GM19455 (cell line): ENCODE data around the gene TULP3.
"Not testable (repeated sequence)": the region's sequence is repeated elsewhere in the genome, so short reads cannot be mapped to it uniquely, and the experiment has no call there.

Experiments
- ATAC-seq: cut with Tn5 transposase; IDR thresholded peaks from one replicate; pipeline ENCODE4 v1.9.1; 2021; ENCODE audit not compliant: unreplicated experiment

TULP3 gene, protein sequence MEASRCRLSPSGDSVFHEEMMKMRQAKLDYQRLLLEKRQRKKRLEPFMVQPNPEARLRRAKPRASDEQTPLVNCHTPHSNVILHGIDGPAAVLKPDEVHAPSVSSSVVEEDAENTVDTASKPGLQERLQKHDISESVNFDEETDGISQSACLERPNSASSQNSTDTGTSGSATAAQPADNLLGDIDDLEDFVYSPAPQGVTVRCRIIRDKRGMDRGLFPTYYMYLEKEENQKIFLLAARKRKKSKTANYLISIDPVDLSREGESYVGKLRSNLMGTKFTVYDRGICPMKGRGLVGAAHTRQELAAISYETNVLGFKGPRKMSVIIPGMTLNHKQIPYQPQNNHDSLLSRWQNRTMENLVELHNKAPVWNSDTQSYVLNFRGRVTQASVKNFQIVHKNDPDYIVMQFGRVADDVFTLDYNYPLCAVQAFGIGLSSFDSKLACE

DNA sequence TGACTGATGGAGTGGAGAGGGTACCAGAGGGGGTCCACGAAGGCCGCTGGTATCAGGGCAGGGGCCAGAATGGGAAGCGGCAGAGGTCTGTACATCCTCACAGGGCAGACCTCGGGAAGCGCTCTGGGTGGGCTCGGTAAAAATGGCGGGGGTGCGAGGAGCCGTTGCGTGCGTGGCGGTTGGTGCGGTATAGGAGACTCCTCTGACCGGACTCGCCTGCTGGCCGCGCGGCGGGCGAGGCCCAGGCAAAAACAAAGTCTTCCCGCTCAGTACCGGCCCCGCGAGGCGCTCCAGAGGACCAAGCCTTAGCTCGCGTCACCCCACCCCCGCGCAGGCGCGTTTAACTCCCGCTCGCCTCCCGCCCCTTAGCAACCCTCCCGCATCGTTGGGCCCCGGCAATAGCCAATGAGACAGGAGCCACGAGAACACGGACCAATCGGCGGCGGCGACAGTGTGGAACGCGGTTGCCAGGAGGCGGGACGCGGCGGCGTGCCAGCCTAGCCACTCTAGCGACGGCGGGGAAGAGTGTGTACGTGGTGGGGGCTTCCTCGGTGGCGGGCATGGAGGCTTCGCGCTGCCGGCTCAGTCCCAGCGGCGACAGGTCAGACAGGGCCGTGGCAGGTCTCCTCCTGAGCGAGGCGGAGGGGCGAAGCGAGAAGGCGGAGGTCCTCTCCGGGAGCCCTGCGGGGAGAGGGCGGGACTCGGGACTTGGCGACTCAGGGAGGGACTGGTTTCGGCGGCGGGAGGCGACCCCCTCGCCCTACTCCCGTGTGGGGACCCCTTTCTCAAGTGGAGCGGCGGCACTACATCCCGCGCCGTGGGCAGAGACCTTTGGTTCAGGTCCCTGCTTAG, at the start of gene TULP3:
Gene TULP3 (plus strand): TSS at position 504 of the 852 bp plus-strand sequence. CDS start 57 bp downstream, at position 561.
- peak; percentile 98 for ATAC-seq

DNA sequence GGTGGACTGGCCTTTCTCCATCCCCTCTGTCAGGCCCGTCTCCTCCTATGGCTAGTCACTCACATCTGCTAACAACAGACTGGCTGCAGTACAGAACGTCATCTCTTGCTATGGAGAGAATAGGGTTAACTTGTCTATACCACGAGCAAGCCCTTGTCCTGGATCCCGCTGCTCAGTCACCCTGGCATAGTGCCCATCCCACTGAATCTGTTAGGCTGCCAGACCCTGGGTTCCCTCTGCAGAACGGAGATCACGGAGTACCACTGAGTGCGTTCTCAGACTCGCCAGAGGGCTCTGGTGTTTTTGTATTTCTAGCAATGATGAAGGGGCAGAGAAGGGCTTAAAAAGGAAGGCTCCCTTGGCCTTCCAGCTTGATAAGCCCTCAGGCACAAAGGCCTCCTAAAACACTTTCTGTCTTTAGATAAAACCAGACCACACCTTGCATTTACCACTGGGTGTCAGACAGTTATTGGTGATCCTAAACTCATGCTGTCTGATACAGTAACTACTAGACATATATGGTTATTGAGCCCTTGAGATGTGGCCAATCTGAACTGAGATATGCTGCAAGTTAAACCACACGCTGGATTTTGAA, 49.5 kb upstream of the TULP3 start:
- no peak for ATAC-seq

DNA sequence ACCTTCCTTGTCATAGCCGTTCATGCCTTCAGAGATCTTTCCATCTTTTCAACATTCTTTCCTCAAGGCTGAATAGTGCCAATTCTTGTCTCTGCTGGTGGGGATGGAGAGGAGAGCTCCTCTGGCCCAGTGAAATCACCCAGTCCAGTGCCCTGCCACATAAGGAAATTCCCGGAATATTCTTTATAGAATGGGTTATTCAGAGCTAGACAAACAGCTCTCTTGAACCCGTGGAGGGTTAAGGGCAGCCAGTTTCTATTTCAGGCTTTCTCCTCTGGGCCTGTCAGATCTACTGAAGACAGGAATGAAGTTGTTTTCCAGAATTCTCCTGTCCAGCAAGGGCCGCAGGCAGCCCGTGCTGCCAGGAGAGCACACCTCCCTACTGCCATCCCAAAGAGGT, 47.7 kb upstream of the TULP3 start:
- no peak for ATAC-seq

DNA sequence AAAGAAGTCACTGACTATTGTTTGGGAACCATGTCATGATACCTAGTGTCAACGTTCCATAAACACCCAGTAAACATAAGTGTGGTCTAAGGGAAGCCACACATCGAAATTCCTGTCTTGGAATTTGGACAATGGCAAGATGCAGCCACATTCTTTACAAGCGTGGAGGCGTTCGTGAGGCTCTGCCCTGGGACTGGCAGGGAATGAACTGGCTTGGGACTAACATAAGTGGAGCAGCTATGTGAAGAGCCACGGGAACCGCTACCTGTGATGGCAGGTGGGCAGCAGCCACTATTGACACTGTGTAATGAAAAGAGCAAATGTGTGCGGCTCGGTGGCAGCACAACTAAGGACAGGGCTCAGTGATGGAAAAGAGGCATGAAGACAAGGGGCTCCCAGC, 45.9 kb upstream of the TULP3 start:
- no peak for ATAC-seq

DNA sequence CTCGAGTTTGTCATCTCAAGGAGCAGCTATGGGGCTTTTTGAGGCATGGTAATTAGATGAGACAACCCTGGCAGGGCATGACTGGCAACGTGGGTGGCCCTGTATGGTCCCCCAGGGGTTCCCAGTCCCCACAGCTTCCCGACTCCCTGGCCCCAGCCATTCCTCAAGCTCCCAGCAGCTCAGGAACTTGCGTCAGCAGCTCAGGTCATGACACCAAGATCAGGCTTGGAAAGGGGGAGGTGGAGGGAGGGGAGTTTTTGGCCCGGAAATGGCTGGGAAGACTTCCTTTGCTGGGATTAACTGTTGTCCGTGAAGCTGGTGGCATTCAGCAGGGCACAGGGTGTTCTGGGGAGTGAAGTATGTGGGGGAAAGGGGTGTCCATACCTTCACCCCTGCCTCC, 45.4 kb upstream of the TULP3 start:
- no peak for ATAC-seq

DNA sequence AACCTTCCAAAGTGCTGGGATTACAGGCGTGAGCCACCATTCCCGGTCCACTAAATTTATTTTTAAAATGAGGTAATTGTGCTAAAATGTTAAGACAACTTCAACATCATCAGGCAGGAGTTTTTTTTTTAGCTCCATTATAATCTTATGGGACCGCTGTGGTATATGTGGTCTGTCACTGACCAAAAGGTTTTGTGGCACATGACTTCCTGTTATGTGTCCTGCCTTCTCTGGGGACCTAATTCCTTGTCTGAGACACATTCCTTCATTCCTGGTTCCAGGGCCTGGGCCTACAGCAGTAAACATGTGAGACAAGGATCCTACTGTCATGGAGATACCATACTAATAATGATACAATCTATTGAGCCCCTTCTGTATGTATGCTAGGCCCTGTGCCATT, 38.8 kb upstream of the TULP3 start:
- ATAC-seq, result no peak

DNA sequence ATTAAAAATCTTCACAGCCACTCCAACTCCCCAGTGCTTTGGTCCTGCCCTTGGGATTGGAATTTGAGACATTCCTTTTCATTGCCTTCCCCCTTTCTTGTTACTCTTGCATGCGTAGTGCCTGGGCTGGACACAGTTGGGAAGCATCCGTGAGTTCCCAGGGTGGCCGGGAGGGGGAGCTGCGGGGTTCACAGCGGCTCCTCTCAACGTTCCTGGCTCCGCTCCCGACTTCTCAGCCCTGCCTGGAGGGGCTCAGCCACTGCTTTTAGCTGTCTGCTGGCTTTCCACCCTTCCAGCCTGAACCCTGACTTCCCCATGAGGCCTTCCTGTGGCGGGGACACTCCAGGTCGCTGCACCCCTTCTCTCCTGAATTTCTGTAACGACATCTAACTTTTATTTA, 37.1 kb upstream of the TULP3 start:
- no peak for ATAC-seq

DNA sequence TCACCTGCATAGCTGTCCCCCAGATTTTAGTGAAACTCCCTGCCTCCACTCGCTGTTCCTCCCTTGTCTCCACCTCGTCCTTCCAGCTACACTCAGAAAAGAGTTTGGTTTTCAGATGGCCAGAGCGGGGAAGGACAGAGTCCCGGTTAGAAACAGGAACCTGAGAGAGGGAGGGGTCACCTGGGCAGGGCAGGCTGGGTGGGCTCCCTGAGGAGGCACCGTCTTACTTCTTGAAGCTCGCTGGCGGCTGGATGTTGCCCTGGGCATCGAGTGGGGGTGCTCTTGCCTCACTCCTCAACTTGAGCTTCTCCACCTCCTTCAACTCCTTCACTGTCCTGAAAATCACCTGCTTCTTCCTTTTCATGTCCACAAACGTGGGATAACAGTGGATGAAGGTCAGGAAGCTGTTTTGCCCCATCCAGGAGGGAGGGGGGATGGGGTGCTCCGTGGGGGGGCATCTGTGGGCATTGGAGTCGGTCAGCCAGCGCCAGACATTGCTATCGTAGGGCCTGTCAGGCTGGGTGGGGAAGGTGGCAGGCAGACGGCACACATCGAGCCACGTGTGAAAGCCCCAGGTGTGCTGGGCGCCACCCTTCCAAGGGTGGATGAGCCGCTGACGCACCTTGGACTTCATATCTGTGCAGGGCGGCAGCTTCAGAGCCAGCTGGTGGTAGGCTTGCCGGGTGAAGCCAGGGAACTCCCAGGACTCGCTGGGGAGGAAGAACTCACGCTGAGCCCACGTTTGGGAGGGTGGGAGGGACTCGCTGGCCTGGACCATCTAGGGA, 35.8 kb upstream of the TULP3 start:
- no peak for ATAC-seq

DNA sequence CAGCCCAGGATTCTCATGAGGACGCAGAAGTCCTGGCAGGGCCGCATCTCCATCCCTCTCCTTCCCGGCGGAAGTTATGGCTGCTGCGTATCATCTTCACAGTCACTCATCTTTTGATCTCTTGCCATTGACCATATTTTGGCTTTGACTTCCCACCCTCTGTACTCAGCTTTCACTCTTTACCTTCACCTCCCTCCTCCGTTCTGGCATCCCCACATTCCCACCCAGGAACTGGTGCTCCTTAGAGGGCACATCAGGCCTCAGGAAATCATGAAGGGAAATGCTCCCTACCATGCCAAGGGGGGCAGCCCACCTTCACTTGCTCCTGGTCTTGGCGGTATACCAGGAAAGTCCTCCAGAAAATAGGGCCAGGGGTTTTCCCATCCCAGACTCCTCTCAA, 35.1 kb upstream of the TULP3 start:
- ATAC-seq, result no peak

DNA sequence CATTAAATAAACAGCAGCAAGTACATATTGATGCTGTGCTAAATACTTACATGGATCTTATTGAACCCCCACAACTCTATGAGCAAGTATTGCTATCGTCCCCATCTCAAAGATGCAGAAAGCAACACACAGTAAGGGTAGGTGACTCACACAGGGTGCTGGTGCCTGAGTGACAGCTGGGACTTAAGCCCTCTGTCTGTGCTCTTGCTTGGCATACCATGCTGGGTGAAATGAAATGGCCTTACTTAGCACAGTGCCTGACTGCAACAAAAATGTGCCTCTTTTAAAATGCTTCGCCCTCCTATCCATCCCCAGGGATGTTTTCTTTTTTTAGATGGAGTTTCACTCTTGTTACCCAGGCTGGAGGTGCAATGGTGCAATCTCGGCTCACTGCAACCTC, 34.6 kb upstream of the TULP3 start:
- ATAC-seq, result no peak

DNA sequence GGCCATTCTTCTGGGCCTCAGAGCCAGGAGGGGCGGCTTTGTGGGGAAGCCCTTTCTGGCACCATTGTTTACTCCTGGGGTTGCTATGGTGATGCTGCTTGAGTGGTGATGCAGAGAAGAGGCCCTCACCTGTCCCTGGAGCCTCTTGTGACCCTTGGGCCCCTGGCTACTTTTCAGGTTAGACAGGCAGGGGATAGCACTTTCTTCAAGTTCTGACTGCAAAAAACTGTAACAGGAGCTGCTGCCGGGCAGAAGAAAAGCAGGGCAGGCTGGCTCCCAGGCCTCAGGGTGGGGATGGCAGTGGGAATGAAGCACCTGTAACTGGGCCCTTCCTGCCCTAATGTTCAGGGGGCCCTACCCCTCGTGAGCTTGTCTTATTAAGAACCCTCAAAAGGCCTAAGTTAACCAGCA, 33.7 kb upstream of the TULP3 start, which contains the start of gene TEX52:
Gene TEX52 (minus strand): TSS at position 19 of the 411 bp plus-strand sequence. CDS start 13 bp downstream, at position 6.
- no peak for ATAC-seq

DNA sequence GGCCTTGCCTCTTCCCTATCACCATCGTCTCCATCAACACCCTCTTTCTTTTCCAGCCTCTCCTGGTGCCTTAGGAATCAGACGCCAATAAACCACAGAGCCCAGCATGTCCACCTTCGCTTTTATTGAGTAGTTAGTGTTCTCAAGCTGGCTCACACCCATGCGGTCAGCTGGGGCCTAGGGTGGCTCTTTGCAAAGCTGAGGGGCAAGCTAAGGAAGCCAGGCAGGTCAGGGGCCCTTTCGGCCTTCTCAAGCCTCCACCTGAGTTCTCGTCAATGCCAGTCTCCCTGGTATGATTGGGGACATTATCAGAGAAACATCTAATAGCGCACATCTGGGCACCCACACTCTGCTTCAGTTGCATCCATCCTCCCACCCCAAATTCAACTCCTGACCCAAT, 33.1 kb upstream of the TULP3 start:
- ATAC-seq, result no peak

DNA sequence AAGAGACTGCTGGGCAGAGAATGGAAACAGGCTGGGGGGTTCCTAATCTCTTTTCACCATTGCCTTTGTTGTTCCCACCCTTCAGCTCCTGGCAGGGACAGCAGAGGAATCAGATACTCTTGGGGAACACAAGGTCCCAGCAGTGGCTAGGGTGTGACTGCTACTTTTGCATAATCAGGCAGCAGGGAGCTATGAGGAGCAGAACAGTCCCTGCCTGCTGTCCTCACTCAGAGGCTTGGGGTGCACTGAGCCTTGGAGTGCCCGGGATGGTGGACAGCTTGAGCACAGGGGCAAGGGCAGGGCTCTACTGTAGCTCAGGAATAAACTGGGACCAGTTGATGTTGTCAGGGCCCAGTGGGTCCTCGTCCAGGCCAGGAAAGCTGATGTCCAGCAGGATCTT, 32.4 kb upstream of the TULP3 start:
- no peak for ATAC-seq

DNA sequence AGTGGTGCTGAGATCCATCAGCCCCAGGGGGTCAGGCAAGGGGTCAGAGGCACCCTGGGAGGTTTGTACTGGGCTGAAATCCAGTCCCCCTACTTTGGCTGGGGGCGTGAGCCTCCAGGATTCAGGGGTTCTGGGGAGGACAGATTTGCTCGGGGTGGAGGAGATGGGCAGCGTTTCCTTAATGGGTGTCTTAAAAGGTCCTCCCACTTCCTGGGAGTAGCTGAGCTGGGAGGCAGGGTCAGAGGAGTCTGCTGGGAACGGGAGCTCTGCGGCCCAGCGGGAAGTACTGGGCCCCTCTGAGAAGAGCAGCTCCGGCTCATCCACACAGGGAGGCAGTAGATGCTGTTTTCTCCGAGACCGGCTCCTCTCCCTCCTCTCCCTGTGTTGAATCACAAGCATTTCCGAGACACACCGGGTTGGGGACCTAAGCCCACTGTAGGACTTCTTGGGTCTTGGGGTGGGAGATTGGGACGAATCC, 31.7 kb upstream of the TULP3 start:
- no peak for ATAC-seq

DNA sequence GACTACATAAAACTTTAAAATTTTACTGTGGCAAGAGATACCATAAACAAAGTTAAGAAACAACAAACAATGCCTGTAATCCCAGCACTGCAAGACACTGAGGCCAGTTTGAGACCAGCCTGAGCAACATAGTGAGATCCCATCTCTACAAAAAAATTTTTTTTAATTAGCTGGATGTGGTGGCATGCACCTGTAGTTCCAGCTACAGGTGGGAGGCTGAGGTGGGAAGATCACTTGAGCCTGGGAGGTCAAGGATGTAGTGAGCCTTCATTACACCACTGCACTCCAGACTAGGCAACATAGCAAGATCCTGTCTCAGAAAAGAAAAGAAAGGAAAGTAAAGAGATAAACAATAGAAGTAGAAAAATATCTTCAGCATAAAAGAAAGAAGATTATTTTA, 30.5 kb upstream of the TULP3 start:
- ATAC-seq, result no peak

DNA sequence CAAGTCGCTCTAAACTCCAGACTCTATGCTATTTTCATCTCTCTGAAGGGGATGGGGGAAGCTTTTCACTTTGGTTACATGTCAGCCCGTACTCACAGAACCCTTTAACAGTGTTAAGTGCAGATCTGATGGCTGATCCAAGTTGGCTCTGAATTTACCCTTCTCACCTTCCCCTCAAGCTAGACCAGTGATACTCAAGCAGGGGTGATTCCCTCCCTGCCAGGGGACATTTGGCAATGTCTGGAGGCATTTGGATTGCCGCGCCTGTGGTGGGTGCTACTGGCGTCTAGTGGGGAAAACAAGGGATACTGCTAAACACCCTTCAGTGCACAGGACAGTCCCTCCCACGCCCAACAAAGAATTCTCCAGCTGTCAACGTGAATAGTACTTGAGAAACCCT, 27.8 kb upstream of the TULP3 start:
- no peak for ATAC-seq

DNA sequence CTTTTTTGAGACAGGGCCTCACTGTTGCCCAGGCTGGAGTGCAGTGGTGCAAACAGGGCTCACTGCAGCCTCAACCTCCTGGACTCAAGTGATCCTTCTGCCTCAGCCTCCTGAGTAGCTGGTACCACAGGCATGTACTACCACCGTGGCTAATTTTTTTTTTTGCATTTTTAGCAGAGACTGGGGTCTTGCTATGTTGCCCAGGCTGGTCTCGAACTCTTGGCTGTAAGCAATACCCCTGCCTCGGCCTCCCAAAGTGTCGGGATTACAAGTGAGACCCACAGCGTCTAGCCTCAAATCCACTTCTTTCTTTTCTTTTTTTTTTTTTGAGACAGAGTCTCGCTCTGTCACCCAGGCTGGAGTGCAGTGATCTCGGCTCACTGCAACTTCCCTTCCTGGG, 27.3 kb upstream of the TULP3 start:
- not testable (repeated sequence) for ATAC-seq

DNA sequence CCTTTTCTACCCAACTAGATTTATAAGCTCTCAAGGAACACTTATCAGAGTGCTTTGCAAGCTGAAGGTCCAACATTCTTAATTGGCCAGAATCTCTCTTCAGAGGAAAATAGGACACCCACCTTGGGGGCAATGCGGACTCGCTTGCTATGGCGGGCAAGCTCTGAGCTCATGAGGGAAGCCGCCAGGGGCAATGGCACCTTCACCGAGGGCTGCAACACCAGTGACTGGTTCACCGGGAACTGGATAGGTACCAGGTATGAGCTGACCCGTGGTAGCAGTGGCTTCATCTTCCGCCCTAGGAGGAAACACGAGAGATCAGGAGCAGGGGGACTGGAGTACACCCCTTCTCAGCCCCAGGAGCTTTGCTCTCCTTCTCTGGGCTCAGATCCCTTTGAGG, 26.5 kb upstream of the TULP3 start:
- no peak for ATAC-seq

DNA sequence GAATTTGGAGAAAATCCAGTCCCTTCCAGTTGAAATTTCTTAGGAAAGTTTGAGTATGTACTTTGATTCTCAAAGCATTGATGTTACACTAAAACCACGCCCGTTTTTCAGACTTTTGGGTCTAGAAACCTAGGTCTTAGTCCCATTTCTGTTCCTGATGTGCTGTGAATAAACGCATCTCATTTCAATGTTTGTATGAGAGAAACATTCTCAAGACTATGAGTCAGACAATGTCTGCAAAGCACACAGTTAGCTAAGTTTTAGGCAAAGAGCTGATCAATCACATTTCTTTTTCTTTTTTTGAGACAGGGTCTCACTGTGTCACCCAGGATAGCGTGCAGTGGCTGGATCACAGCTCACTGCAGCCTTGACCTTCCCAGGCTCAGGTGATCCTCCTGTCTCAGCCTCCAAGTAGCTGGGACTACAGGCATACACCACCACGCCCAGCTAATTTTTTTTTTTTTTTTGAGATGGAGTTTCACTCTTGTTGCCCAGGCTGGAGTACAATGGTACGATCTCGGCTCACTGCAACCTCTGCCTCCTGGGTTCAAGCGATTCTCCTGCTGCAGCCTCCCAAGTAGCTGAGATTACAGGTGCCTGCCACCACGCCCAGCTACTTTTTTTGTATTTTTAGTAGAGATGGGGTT, 21.6 kb upstream of the TULP3 start:
- ATAC-seq, result not testable (repeated sequence)

DNA sequence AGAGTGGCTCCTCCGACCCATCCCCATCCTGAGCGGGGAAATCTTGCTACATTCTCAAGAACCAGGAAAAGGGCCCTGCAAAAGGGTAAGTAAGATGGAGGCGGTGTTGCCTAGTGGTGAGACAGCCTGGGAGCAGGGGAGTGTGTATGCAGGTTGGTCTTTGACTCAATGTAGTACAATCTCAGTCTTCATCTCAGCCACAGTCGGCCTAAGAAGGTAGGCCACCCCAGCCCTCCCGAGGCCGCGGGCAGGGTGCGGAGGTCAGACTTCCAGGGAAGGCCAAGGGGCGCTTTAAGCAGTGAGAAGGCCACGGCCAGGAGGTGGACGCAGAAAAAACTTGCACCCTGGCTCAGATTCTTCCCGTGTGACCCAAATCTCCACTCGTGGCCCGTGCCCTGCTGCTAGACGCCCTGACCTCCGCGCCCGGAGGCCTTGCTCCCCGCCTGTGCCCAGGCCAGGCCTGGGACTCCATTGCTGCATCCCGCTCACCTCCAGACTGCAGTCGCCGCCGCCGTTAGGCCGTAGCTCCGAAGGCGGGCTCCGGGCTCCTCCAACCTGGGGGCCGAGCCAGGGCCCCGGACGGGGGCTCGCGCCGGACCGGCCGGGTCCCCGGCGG, 14.2 kb upstream of the TULP3 start:
- peak; percentile 48 for ATAC-seq
